Renal pelvis (tissue), 4 donors: ENCODE data around the gene GNG7. TPM values are rescaled to one million over a fixed set of nuclear protein-coding genes. Genes with fewer than 3 reads are reported as not detected.
"Not testable (repeated sequence)": the region's sequence is repeated elsewhere in the genome, so short reads cannot be mapped to it uniquely, and the experiment has no call there.

Experiments used
- DNase-seq: peaks from one replicate; pipeline ENCODE4 v3.0.0-alpha.2; 2013
- polyA plus RNA-seq, 3 donors: library from polyadenylated mRNA; unstranded; fragments of 120-200 nt; gene quantifications; one replicate each; pipeline ENCODE4 v1.2.1, GENCODE V29; 2013; ENCODE audit not compliant: insufficient read length in 3 of 3

Gene GNG7
- polyA plus RNA-seq, 3 donors = 6.5 to 7.3 (median 6.8) TPM

- DNase-seq = not testable (repeated sequence)
Observed at GRCh38 chr19:2606774-2607173, 95.7 kb downstream of the GNG7 start.

- not testable (repeated sequence) for DNase-seq
Observed at GRCh38 chr19:2605889-2606288, 96.6 kb downstream of the GNG7 start.

- DNase-seq = no peak
Observed at GRCh38 chr19:2604747-2605329, 97.7 kb downstream of the GNG7 start.

DNA sequence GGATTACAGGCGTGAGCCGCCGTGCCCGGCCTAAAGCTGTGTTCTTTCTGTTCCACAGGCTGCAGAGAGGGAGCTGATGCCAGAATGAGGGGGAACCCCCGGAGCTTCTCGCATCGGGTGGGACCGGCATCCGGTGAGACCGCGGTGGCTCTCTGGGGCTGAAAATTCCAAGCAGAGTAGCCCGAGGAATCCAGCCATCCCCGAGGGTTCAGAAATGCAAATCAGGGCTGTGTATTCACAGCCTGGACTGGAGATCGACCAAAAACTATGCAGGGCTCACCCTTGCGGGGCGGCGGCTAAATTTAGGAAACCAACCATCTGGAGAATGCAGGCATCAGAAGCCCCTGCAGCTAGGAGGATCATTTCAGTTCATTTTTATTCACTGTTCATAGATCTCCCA is 99.2 kb downstream of the GNG7 start:
- DNase-seq = no peak

- no peak for DNase-seq
Observed at GRCh38 chr19:2602391-2603181, 99.9 kb downstream of the GNG7 start.

GRCh38 chr19:2600914-2601870 is 101.3 kb downstream of the GNG7 start:
- DNase-seq = no peak

DNA sequence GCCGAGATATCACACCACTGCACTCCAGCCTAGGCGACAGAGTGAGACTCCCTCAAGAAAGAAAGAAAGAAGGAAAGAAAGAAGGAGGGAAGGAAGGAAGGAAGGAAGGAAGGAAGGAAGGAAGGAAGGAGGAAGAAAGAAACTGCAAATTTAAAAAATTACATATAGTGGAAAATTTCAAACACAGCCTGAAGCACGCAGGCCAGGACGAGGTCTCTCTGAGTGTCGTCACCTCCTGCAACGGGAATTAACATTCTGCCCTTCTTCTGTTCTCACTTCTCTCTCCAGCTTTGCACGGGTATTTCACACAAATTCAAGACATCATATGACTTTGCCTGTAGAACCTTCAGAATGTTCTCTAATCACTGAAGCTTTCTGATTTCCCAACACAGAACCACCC is 108.2 kb downstream of the GNG7 start:
- no peak for DNase-seq

DNA sequence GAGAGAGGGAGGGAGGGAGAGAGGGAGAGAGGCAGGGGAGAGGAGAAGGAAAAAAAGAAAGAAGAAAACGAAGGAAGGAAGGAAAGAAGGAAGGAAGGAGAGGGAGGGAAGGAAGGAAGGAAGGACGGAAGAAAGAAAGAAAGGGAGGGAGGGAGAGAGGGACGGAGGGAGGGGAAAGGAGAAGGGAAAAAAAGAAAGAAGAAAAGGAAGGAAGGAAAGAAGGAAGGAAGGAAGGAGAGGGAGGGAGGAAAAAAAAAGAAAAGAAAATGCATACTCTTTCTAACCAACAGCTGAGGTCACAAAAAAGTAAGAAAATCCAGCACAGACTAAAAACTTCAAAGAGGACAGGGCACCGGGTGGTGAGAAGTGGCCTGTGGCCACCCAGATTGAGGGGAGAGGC is 109.7 kb downstream of the GNG7 start:
- no peak for DNase-seq

DNA sequence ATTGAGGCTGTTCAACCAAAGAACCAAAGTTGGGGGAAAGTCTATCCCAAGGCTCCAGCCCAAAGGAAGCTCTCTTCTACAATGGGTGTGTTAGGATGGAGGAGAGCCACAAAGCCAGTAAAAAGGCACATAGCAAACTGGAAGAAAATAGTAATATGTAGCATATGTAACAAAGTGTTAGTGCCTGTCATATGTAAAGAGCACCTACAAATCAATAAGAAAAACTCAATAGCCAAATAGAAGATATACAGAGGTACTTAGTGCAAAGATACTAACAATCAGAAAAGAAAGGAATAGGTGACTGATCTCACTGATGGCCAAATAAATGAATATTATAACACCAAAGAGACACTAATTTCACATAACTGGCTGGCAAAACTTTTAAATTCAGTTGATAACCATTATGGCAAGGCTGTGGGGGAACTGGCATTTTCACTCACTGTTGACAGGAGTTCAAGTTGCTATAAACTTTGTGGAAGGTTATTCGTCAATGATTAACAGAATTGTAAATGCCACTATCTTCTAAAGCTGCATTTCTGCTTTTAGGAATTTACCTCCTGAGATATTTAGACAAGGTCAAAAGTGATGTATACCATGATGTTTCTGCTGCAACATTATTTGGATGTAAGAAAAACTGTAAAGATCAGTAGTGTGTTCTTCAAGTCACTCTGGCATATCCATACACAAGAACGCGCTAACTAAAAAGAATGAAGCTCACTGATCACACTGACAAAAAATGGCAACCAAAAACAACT is 110.8 kb downstream of the GNG7 start:
- no peak for DNase-seq

DNA sequence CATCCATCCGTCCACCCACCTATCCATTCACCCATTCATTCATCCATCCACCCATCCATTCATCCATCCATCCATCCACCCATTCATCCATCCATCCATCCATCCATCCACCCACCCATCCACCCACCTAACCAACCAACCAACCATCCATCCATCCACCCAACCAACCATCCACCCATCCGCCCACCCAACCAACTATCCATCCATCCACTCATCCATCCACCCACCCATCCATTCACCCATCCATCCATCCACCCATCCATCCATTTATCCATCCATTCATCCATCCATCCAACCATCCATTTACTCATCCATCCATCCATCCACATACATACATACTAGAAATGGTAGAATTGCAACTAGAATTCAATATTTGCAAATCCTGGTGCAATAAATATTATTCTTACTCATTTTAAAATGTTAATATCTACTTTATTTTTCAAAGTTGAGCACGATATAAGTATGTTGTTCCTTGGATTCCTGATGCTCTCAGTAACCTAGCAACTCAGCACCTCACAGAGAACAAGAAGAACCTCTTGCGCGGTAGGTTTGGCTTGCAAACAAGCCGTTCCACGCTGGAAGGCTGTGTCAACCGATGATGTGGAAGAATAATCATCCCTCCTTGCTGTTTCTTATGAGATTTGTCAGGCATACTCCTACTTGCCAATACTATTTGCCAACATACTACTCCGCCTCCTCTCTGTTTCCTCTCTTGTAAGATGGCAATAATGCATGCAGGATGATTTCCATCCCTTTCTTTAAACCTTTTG is 111.7 kb downstream of the GNG7 start:
- DNase-seq = no peak

DNA sequence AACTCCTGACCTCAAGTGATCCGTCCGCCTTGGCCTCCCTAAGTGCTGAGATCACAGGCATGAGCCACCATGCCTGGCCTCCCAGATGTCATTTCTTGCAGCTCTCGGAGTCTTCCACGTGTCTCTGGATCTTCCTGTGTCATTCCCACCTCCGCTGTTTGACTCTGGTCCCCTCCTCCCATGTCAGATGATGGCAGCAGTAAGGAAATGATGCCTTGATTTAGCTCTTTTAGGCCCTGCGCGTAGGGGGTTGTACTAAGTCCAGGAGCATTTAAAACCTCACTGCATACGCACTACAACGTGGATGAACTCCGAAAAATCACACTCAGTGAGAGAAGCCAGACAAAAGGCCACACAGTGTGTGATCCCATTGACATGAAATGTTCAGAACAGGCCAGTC is 113.1 kb downstream of the GNG7 start:
- DNase-seq = no peak

DNA sequence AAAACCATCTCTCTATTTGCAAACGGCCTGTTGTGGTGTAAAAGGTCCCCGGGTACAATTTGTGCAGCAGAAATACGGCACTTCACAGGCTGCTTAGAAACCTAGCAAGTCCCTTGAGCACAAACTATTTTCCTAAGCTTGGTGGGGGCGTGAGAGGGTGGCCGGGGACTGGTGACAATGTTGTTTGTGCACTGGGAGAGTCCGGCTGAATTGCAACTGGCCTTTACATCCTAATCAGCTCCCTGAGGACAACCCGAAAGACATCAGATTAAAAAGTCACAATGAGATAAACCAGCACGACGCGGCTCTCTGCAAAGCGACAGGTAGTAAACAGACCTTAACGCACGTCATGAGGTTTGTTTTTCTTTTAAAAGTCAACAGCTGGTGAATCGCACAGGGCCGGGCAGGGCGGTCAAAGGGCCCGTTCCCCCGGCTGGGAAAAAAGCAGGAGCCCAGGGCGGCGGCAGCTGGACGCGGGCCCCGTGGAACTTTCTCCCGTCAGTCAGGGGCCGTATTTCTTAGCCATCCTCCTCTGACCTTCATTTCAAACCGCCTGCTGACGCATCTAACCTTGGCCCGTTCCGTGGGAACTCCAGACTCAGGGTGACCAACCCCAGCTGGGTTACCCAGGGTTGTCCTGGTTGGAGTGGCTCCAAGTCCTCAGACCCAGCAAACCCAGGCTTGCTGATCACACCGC is 114.3 kb downstream of the GNG7 start:
- DNase-seq = no peak

DNA sequence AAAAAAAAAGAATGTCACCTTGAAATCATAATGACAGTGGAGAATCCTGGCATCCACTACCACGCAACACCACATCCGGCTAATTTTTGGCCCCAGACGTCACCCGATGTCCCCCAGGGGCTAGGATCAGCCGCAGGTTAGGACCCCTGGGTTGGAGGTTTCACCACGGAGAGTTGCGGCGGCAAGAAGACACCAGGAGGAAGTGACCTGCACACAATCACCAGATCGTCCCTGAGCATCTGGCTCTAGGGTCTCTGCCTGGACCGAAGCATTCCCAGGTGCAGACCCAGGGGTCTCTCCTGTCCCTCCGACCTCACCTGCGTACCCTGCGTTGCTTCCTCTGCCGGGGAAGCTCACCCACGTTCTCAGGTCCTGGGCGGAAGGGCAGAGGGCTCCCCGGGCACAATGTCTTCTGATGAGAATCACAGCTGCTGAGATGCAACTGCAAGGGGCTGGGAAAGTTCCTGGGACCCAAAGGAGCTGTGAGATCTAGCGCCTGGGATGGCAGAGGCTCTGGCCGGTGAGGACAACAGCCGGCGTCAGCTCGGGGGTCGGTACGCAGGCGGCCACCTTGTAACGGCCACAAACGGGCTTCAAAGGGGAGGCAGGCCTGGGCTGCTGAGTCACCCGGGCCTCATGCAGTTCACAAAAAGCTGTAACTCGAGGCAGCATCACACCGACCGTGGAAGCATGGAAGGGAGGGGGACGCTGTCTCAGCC is 115.3 kb downstream of the GNG7 start:
- DNase-seq = no peak

DNA sequence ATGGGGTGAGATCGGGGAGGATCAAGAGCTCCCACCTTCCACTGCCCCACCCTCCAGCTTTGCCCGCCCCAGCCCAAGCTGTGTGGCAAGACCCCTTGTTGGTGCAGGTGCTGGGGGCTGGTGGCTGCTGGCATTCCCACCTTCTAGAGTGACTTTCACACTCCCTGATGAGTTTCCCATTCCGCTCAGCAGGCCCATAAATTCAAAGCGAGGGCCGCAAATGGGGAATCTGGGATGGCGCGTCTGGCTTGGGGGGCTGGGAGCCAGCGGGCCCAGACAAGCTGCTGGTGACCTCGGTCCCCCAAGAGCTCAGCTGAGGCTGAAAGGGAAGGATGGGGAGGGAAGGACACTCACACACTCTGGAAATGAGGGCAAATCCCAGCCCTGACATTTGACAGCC is 116.3 kb downstream of the GNG7 start:
- DNase-seq = no peak

DNA sequence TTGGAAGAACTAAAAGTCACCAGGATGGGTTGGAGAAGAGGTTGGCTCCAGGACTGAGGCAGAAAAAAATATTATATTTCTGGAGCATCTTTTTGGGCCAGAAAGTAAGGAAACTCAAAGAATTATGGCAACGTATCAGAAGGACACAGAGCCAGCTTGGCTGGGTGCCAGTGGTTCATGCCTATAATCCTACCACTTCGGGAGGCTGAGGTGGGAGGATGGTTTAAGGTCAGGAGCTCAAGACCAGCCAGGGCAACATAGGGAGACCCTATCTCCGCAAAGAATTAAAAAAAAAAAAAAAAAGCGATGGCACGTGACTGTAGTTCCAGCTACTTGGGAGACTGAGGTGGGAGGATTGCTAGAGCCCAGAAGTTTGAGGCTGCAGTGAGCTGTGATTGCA is 118.5 kb downstream of the GNG7 start:
- DNase-seq = no peak

- no peak for DNase-seq
Observed at GRCh38 chr19:2582984-2583956, 119.2 kb downstream of the GNG7 start.

- not testable (repeated sequence) for DNase-seq
Observed at GRCh38 chr19:2580396-2580795, 122.1 kb downstream of the GNG7 start.

- no peak for DNase-seq
Observed at GRCh38 chr19:2579678-2580280, 122.7 kb downstream of the GNG7 start.
